ENCODE results near the gene AKT1S1. TPM values are rescaled to one million over a fixed set of nuclear protein-coding genes. Genes with fewer than 3 reads are reported as not detected.

The AKT1S1 gene
- total RNA-seq, 1 donor from 2014 or later, result 116 TPM

DNA sequence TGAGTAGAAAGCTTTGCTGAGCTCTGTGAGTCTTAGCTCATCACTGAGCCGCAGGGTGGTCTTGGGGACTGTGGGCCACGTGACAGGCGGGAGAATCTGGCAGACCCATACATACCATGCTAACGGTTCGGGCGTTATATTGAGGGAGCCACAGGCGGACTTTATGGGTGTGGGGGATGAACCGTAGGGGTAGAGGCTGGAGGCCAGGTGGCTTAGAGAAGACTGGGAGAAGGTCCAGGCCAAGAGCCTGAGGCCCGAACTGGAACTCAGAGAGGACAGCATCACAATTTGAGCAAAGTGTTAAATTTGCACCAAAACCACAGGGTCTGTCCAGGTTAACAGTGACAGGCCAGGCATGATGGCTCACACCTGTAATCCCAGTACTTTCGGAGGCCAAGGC, 36.6 kb upstream of the AKT1S1 start:
- no peaks in the 10 kb centered on the region for H3K9me3 Mint-ChIP-seq (ENCODE audit: unreplicated experiment)
- TF ChIP-seq EZH2 (IDR thresholded peaks at IDR 0.05; ENCODE audit: insufficient read depth, low read length), result no peak
- TF ChIP-seq, protein P1, sequence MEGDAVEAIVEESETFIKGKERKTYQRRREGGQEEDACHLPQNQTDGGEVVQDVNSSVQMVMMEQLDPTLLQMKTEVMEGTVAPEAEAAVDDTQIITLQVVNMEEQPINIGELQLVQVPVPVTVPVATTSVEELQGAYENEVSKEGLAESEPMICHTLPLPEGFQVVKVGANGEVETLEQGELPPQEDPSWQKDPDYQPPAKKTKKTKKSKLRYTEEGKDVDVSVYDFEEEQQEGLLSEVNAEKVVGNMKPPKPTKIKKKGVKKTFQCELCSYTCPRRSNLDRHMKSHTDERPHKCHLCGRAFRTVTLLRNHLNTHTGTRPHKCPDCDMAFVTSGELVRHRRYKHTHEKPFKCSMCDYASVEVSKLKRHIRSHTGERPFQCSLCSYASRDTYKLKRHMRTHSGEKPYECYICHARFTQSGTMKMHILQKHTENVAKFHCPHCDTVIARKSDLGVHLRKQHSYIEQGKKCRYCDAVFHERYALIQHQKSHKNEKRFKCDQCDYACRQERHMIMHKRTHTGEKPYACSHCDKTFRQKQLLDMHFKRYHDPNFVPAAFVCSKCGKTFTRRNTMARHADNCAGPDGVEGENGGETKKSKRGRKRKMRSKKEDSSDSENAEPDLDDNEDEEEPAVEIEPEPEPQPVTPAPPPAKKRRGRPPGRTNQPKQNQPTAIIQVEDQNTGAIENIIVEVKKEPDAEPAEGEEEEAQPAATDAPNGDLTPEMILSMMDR (IDR thresholded peaks at IDR 0.05; ENCODE audit: insufficient read depth, low read depth, low read length), result no peak
- DNase-seq (ENCODE audit: low read depth) (no peak), FAIRE-seq (no peak)
- Histone ChIP-seq H3K4me2 (ENCODE audit: low read length) (no peak overlapping the region), H4K20me1 (ENCODE audit: insufficient read depth, low read length) (peaks cover 74% of the 10 kb centered on the region), H3K4me3 (ENCODE audit: insufficient read depth, low read depth, low read length) (no peak overlapping the region), H3K4me1 (ENCODE audit: insufficient read depth, low read length) (no peaks in the 10 kb centered on the region), H3K36me3 (ENCODE audit: insufficient read depth, low read length) (peaks cover 14% of the 10 kb centered on the region), H3K27me3 (ENCODE audit: insufficient read depth, low read length) (no peaks in the 10 kb centered on the region), H3K9me3 (ENCODE audit: insufficient read depth, low read depth, low read length) (no peaks in the 10 kb centered on the region), H3K9ac (ENCODE audit: low read length) (no peak overlapping the region), H3K79me2 (ENCODE audit: insufficient read depth, low read length) (peaks cover 67% of the 10 kb centered on the region), H3K27ac (ENCODE audit: low read depth, low read length) (no peak overlapping the region), H2AFZ (ENCODE audit: low read depth, low read length) (no peak overlapping the region)
- peaks cover 28% of the 10 kb centered on the region for H3K36me3 Mint-ChIP-seq (ENCODE audit: low read depth, unreplicated experiment)
- peaks cover 10% of the 10 kb centered on the region for H3K4me1 Mint-ChIP-seq (ENCODE audit: low read depth, unreplicated experiment)
- no peak overlapping the region for H3K27ac Mint-ChIP-seq (ENCODE audit: unreplicated experiment)
- no peaks in the 10 kb centered on the region for H3K27me3 Mint-ChIP-seq (ENCODE audit: low read depth, unreplicated experiment)
- H3K4me3 Mint-ChIP-seq (ENCODE audit: unreplicated experiment), result no peak overlapping the region

DNA sequence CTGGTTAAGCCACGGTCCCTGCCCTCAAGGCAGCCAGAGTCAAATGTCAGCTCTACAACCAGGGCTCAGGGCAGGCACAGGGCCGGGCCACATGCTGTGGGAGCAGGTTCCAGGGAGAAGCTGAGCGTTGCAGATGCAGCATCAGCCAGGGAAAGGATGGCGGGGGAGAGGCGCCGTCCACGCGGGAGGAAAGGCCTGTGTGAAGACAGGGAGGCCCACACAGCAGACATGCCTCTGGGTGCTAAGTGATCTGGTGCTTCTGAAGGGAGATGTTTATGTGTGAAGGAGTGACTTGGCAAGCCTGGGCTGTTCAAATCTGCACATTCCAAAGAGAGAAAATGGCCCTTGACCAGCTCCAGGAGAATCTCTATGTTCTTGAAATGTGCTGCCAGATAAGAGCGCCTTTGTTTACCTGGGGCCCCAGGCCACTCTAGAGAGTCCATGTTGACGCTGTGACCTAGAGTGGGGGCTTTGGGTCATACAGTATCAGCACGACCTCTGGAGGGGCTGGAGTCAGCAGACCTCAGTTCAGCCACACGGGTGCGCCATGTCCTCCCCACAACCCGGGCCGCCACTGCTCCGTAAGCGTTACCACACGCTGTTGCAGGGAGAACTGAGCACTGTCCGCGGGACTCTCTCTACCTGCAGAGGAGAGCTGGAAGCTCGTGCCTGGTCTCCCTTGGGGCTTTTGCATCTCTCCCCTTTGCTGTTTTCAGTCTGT, 36.0 kb upstream of the AKT1S1 start:
- H3K36me3 Mint-ChIP-seq (ENCODE audit: low read depth, unreplicated experiment), result peaks cover 30% of the 10 kb centered on the region
- DNase-seq (ENCODE audit: low read depth) (no peak), FAIRE-seq (no peak)
- no peak overlapping the region for H3K9ac ChIP-seq (ENCODE audit: low read length)
- no peaks in the 10 kb centered on the region for H3K27me3 Mint-ChIP-seq (ENCODE audit: low read depth, unreplicated experiment)
- no peak overlapping the region for H3K4me3 ChIP-seq (ENCODE audit: insufficient read depth, low read depth, low read length)
- no peak overlapping the region for H3K27ac Mint-ChIP-seq (ENCODE audit: unreplicated experiment)
- H3K9me3 ChIP-seq (ENCODE audit: insufficient read depth, low read depth, low read length), result no peaks in the 10 kb centered on the region
- no peak overlapping the region for H2AFZ ChIP-seq (ENCODE audit: low read depth, low read length)
- H3K27me3 ChIP-seq (ENCODE audit: insufficient read depth, low read length), result no peaks in the 10 kb centered on the region
- no peaks in the 10 kb centered on the region for H3K4me1 ChIP-seq (ENCODE audit: insufficient read depth, low read length)
- peaks cover 68% of the 10 kb centered on the region for H3K79me2 ChIP-seq (ENCODE audit: insufficient read depth, low read length)
- no peak overlapping the region for H3K4me3 Mint-ChIP-seq (ENCODE audit: unreplicated experiment)
- TF ChIP-seq, protein P1 (IDR thresholded peaks at IDR 0.05; ENCODE audit: insufficient read depth, low read depth, low read length), result no peak
- no peak for TF ChIP-seq EZH2 (IDR thresholded peaks at IDR 0.05; ENCODE audit: insufficient read depth, low read length)
- peaks cover 14% of the 10 kb centered on the region for H3K36me3 ChIP-seq (ENCODE audit: insufficient read depth, low read length)
- H3K4me2 ChIP-seq (ENCODE audit: low read length), result no peak overlapping the region
- H3K9me3 Mint-ChIP-seq (ENCODE audit: unreplicated experiment), result no peaks in the 10 kb centered on the region
- no peak overlapping the region for H3K27ac ChIP-seq (ENCODE audit: low read depth, low read length)
- H4K20me1 ChIP-seq (ENCODE audit: insufficient read depth, low read length), result peaks cover 74% of the 10 kb centered on the region
- peaks cover 10% of the 10 kb centered on the region for H3K4me1 Mint-ChIP-seq (ENCODE audit: low read depth, unreplicated experiment)
